DMS153 (cell line): ENCODE data around the gene NLGN2.
"Not testable (repeated sequence)": the region's sequence is repeated elsewhere in the genome, so short reads cannot be mapped to it uniquely, and the experiment has no call there.

Experiments
- DNase-seq: peaks from one replicate; lab custom pipeline; 2025; lab: John Stamatoyannopoulos, UW

NLGN2 gene

DNA sequence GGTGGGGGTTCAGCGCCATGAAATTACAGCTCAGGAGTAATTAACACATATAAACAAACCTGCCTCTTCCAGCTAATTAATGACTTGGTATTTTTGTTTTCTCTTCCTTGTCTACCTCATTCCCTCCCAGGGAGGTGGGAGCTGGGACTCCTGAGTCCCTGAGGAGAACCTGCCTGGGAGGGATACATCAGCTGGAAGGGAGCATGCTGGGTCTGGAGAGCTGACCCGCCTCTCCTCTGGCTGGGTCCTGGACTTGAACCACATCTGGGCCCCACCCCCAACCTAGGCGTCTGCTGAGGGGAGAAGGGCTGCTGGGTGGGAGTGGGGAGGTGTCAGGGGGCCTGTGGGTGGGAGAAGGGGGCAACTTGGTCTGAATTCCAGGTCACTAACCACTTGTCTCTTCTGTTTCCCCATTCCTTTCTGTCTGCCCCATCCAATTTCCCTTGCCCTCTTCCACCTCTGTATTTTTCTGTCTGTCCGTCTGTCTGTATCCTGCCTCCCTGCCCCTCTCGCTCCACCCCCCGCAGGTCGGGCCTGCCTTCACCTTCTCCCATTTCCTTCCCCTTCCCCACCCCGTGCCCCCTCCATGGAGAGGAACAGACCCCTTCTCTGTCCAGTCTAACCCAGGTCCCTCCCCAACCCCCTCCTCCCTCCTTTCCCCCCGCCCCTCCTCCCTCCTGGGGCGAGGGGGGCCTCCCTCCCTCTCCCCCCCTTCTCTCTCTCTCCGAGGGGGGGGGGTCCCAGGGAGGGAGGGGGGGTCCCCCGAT, at the start of gene NLGN2:
Gene NLGN2 (plus strand): TSS at position 361 of the 767 bp plus-strand sequence. CDS start 411 bp downstream, outside the sequence.
- DNase-seq, result no peak

DNA sequence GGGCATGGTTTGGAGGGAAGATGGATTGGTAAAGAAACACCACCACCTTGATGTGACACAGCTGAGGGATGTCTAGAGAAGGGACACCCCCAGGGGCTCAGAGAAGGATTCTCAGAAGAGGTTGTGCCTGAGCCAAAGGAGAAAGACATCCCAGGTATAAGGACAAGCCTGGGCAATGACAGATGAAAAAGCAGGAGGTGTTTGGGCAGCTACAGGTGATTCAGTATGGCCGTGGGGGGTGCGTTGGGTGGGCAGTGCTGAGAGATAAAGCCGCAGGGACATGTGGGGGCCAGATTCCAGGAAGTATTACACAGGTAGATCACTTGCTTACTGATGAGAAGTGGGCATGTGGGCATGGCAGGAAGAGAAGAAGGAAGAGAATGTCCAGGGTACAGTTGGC, 45.7 kb upstream of the NLGN2 start:
- no peak for DNase-seq

DNA sequence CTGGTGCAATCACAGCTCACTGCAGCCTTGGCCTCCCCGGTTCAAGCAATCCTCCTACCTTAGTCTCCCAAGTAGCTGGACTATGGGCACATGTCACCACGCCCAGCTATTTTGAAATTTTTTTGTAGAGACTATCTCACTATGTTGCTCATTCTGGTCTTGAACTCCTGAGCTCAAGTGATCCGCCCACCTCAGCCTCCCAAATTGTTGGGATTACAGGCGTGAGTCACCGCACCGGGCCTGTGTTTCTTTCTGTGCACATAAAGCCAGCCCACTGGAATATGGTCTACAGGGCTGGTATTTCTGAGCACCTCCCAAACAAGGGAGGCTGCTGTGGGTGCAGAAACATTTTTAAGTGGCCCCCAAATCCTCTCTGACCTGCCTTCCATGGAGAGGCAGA, 44.3 kb upstream of the NLGN2 start:
- DNase-seq, result no peak

DNA sequence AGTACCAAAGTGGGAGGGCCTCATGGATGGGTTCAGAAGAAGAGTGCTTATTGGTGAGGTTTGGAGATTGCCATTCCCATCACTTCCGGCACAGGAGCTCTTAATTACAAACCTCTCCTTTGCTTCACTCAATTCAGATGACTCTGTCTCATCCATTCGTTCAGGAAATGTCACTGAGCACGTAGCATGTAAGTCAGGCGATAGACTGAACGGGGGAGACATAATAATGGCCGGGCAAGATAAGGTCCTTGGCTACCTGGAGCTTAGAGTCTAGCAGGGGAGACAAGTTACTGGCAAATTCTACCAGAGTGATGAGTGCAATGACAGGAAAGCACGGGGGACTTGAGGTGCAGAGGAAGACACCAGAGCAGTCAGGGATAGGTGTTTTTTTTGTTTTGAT, 41.7 kb upstream of the NLGN2 start:
- not testable (repeated sequence) for DNase-seq

DNA sequence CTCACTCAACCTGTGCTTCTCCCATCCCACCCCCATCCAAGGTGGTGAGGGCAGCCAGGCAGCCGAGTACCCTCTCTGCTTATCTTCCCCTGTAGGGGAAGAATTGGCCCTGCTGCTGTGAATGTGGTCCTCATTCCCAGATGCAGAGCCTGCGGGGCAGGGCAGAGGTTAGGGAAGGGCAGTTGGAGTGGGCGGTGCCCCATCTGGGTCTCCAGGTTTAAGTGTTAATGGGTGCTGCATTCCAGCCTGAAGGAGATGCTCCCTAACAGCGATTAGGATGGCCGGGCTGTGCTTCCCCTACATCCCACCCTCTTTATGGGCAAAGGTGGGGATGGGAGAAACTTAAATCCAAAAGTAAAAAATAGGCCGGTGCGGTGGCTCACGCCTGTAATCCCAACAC, 40.6 kb upstream of the NLGN2 start:
- no peak for DNase-seq

DNA sequence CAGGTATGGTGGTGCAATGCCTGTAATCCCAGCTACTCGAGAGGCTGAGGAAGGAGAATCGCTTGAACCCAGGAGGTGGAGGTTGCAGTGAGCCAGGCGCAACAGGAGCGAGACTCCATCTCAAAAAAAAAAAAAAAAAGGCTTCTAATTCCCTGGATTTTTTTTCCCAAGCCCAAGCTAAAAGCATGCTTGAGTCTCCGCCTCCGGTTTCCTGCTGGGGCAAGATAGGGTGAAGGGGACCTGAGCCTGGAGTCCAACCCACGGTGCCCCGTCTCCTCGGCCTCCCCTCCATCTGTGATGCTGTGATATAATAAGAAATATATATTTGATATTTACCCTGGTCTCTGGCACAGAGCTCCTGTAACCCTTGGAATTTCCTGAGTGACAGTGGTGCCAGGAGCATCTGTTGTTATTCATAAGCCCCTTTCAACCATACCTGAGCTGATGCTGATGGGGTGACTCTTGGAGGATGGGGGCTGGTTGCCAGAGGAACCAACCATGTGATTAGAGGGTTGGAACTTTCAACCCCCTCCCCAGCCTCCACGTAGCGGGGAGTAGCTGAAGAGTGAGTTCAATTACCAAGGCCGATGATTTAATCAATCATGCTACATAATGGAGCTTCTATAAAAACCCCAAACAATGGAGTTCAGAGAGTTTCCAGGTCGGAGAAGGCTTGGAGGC, 39.6 kb upstream of the NLGN2 start:
- DNase-seq, result no peak

DNA sequence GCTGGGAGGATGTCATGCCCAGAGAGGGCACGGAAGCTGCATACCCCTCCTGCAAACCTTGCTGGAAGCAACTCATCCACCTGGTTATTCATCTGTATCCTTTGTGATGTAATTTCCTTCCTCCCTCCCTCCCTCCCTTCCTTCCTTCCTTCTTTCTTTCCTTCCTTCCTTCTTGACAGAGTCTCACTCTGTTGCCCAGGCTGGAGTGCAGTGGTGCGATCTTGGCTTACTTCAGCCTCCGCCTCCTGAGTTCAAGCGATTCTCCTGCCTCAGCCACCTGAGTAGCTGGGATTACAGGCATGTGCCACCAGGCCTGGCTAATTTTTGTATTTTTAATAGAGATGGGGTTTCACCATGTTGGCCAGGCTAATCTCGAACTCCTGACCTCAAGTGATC, 39.0 kb upstream of the NLGN2 start:
- DNase-seq, result not testable (repeated sequence)

DNA sequence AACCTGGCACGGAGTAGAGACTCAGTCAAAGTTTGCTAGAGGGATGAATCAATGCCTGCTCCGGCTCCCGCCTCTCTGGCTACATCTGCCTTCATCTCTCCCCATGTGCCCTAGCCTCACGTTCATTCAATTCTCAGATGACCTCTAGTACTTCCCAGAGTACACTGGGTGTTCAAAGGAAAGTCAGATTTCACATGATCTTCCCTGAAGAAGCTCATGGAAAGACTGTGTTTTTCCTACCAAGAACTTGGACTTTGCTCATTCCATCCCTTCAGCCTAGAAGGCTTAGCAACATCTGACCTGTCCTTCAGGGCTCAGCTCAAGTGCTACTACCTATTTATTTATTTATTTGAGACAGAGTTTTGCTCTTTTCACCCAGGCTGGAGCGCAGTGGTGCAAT, 37.8 kb upstream of the NLGN2 start:
- DNase-seq, result no peak

DNA sequence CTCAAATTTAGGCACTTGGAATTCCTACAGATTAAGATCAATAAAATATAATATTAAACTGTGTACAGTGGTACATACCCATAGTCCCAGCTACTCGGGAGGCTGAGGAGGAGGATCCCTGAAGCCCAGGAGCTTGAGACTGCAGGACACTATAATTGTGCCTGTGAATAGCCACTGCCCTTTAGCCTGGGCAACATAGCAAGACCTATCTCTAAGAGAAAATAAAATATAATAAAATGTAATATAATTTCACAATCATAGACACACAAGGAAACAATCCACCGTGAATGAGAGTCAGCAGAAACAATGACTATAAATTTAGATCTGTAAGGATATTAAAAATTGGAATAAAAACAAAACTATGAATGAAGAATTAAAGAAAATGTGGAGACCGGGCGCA, 36.8 kb upstream of the NLGN2 start:
- no peak for DNase-seq

DNA sequence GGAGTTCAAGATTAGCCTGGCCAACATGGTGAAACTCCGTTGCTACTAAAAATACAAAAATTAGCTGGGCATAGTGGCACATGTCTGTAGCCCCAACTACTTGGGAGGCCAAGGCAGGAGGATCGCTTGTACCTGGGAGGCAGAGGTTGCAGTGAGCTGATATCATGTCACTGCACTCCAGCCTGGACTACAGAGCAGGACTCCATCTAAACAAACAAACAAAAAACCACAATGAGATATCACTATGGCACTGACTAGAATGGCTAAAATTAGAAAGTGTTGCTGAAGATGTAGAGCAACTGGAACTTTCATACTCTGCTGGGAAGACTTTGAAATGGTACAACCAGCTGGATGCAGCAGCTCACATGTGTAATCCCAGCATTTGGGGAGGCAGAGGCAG, 33.3 kb upstream of the NLGN2 start:
- no peak for DNase-seq

DNA sequence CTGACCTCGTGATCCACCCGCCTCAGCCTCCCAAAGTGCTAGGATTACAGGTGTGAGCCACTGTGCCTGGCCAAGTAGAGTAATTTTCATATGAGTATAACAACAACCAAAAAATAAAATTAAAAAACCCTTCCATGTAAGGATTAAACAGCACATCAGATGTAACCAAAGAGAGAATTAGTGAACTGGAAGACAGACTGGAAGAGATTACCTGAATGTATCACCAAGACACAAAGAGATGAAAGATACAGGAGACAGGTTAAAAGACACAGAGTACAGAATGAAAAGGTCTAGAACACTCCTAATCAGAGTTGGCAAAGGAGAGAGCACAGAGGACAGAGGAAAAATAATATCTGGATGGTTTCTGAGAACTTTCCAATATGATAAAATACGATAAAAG, 28.5 kb upstream of the NLGN2 start:
- DNase-seq, result no peak

DNA sequence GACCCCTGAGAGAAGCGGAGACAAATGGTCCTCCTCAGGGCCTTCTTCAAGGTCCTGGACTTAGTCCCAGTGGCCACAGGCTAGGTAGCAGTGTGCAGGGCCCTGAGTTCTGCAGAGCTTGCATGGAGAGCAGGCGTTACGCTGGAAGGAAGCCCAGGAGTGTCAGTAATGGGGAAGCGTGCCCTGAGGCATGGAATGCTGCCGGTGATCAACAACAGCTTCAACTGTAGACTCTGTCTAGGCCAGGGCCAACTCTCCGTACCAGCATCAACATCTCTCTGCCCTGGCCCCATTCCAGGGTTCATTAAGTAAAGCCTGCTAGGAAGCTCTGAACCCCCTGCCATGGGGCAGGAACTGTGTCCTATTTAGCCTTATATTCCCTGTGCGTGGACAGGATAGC, 27.3 kb upstream of the NLGN2 start:
- no peak for DNase-seq

DNA sequence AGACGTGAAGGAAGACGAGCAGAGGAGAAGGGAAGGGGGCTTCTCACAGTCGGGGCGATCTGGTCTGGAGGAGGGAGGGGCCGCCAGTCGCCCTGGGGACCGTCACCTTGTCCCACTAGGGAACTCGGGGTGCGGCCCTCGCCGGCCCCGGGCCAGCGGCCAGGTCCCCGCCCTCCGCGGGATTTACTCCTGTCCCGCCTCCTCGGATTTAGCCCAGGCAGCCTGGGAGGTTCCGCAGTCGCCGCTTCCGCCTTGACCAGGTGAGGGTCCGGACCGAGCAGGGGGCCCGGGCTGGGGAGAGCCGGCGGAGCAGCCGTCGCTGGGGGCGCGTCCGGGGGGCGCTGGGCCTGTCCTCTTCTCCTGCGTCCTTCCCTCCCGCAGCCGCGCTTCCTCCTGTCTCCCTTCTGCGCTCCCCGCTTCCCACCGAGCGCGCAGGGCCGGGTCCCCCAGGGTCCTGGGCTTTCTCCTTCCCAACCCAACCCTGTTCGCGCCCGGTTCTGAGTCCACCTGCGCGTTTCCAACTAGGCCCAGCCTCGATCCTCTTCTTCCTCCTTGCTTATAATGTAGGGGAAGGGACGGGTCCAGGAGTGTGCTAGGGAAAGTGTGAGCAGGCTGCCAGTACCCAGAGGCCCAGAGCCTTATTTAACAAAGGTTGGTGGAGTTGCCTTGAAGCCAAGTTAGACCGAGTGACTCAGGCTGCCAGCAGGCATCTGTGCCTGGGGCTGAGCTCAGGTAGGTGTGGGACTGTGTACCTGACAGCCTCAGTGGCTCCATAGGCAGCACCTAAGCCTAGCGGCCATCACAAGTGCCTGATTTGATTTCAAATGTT, 26.6 kb upstream of the NLGN2 start, which contains the start of gene TNK1:
Gene TNK1 (plus strand): TSS at position 235 of the 829 bp plus-strand sequence. CDS start 1,838 bp downstream, outside the sequence.
- DNase-seq, result no peak

DNA sequence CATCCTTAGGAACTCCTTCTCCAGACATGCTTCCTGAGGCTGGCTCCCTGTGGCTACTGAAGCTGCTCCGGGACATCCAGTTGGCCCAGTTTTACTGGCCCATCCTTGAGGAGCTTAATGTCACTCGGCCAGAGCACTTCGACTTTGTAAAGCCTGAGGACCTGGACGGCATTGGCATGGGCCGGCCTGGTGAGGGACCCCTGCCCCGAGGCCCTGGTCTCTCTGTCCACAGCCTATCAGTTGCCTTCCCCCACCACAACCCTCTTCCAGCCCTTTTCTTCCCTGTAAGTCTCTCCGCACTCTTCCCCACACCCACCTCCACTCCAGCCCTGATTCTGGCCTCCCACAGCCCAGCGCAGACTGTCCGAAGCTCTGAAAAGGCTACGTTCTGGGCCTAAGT, 24.7 kb upstream of the NLGN2 start:
- no peak for DNase-seq

DNA sequence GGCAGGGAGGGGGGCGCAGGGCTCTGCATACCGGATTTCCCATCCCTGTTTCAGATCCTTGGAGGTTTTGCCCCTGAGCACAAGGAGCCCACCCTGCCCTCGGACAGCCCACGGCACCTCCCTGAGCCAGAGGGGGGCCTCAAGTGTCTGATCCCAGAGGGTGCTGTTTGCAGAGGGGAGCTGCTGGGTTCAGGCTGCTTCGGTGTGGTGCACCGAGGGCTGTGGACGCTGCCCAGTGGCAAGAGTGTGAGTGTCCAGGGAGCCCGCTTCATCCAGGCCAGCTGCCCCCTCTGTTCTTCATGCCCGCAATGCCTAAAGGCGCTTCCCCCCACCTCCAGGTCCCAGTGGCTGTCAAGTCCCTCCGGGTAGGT, 24.3 kb upstream of the NLGN2 start:
- no peak for DNase-seq

DNA sequence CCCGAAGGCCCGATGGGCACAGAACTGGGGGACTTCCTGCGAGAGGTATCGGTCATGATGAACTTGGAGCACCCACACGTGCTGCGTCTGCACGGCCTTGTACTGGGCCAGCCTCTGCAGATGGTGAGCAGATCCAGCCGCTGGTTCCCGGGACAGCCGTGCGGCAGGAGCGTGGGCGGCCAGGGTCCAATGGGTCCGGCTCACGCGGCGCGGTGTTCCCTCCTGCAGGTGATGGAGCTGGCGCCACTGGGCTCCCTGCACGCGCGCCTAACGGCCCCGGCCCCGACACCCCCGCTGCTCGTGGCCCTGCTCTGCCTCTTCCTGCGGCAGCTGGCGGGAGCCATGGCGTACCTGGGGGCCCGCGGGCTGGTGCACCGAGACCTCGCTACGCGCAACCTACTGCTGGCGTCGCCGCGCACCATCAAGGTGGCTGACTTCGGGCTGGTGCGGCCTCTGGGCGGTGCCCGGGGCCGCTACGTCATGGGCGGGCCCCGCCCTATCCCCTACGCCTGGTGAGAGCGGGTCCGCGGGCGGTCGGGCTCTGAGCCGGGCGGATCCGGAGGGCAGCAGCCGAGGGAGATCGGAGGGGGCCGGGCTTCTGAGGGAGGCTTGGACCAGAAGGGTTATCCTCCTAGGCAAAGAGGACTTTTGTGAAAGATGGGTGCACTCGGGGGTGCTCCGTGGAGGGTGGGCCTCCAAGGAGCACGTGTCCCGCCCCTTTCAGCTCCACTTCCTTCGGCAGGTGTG, 23.7 kb upstream of the NLGN2 start:
- DNase-seq, result no peak

DNA sequence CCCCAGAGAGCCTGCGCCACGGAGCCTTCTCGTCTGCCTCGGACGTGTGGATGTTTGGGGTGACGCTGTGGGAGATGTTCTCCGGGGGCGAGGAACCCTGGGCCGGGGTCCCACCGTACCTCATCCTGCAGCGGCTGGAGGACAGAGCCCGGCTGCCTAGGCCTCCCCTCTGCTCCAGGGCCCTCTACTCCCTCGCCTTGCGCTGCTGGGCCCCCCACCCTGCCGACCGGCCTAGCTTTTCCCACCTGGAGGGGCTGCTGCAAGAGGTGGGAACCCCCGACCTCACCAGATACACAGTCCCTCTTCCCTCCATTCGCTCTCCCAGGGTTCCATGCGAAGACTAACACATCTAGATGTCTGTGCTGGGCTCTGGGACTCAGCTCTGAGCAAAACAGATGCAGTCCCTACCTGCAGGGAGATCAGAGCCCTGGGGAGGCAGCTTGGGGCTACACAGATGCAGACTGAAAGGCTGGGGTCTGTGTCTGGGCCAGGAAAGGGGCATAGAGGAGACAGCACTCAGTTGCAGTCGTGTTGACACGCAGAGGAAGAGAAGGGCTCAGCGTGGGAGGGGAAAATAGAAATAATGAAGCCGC, 23.1 kb upstream of the NLGN2 start:
- no peak for DNase-seq

DNA sequence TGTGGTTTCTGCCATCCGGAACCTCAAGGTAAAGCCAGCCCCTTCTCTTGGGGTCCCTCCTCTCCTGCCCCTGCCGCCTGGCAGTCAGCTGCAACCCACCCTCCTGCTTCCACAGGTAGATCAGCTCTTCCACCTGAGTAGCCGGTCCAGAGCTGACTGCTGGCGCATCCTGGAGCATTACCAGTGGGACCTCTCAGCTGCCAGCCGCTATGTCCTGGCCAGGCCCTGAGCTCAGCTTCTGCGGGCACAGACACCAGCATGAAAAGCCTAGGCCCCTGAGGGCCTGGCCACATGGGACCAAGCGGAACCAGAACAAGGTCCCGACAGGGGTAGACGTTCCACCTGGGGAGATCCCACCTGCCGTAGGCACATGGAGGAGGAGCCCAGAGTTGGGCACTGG, 18.8 kb upstream of the NLGN2 start:
- DNase-seq, result no peak

DNA sequence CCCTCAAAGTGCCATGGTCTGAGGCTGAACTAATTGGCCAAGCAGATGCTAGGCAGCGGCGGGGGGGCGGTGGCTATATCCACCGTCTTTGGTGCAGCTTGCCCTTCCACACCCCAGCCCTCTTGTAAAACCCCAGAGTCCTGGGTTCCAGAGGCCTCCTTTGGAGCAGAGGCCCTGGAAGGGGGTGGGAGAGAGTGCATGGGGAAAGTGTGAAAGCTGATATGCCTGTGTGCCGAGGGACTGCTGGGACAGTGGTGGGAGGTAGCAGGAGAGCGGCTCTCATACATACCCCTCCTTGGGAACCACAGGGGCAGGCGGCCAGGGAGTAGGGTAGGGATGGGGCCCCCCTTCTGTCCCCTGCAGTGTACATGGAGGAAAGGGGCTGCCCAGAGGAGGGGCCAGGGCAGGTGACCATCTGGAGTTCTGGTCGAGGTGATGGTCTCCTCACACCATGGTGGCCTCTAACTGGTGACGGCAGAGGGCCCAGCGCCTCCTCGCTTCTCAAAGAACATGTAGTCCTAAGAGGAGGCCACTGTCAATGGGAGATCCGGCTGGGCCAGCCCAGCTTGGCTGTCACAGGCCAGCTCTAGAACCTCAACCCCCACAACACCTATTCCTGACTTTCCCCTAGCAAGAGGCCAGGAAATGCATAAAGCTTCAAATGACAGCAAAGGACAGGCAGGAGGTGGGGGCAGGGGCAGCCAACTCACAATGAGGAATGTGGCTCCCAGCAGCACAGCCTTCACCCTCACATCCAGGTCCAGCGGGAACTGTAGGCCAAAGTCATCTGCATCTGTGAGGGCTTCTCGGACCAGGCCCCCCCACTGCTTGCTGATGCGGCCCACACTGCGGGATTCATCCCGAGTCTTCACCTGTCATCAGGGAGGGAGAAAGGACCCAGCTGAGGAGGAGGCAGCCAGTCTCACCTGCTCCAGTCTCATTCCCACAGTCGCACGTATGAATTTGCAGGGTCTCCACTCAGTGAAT, 17.4 kb upstream of the NLGN2 start:
- no peak for DNase-seq

DNA sequence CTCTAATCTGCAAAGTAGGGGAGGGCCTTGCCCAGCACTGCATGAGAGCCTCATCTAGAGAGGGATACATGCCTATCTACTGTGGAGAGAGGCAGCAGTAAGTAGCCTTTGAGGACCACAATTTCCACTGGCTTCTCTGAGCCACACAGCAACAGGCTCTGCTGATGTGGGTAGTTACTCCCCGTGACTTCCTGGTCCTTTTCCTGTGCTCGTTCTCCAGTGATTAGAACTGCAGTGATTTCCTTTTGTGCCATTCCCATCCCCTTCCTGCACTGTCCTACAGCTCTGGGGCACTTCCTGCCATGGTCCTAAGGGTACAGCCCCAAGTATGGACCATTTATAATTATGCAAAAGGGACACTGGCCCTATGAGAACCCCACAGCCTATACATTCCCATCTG, 16.3 kb upstream of the NLGN2 start:
- DNase-seq, result no peak
